IMR-90 (cell line): Measurements from ENCODE around the gene TFAP2E. TPM values are rescaled to one million over a fixed set of nuclear protein-coding genes. Genes with fewer than 3 reads are reported as not detected.

Source experiments
- ATAC-seq: fragments of 200-7000 bp; cut with Tn5 transposase; 2 replicates; pipeline ENCODE4 v1.9.1; 2020; ENCODE audit warnings: low read depth, mild to moderate bottlenecking, moderate library complexity
- BruUV-seq: library from RNA; stranded (reverse); fragments of 400-500 nt; replicated peaks from 2 replicates; lab custom pipeline; 2021; lab: Mats Ljungman, UMichigan
- CTCF ChIA-PET: fragments of 300-600 bp; formaldehyde crosslinking; extraction: SDS; loops from one replicate; lab custom pipeline; 2021; ENCODE audit warnings: antibody characterized with exemption; lab: Yijun Ruan, JAX
- POLR2A ChIA-PET: fragments of 300-600 bp; sonication (Branson Sonifier 250); formaldehyde crosslinking; loops from one replicate; lab custom pipeline; 2022; ENCODE audit warnings: antibody characterized with exemption; ENCODE audit not compliant: unreplicated experiment; lab: Charles Lee
- DNase-seq: peaks from one replicate; pipeline ENCODE4 v3.0.0; 2013
- H2AFZ ChIP-seq: replicated peaks from 2 replicates; pipeline ENCODE3; 2013; ENCODE audit warnings: low read length, mild to moderate bottlenecking; ENCODE audit not compliant: poor library complexity
- H2AK5ac ChIP-seq: 2 replicates; pipeline ENCODE4 v1.6.1; 2013; ENCODE audit warnings: low read depth, low read length, inconsistent platforms
- H2AK9ac ChIP-seq: replicated peaks from 2 replicates; pipeline ENCODE3; 2013; ENCODE audit warnings: mild to moderate bottlenecking, low read depth, low read length, moderate library complexity; ENCODE audit not compliant: poor library complexity
- H2BK120ac ChIP-seq: 2 replicates; pipeline ENCODE4 v1.6.1; 2013; ENCODE audit warnings: low read depth, low read length, inconsistent platforms
- H2BK15ac ChIP-seq: 3 replicates; pipeline ENCODE4 v1.6.1; 2013; ENCODE audit warnings: low read depth, low read length, inconsistent platforms
- H2BK20ac ChIP-seq: 2 replicates; pipeline ENCODE4 v1.6.1; 2013; ENCODE audit warnings: low read depth, mild to moderate bottlenecking, inconsistent platforms, low read length, moderate library complexity
- H2BK5ac ChIP-seq: 2 replicates; pipeline ENCODE4 v1.6.1; 2013; ENCODE audit warnings: mild to moderate bottlenecking, low read depth, low read length, inconsistent platforms; ENCODE audit not compliant: poor library complexity, severe bottlenecking
- H3K14ac ChIP-seq: replicated peaks from 2 replicates; pipeline ENCODE4 v1.6.1; 2013; ENCODE audit warnings: low read depth, low read length, inconsistent platforms
- H3K18ac ChIP-seq: 2 replicates; pipeline ENCODE4 v1.6.1; 2013; ENCODE audit warnings: low read depth, low read length, control low read depth
- H3K23ac ChIP-seq: 2 replicates; pipeline ENCODE4 v1.6.1; 2013; ENCODE audit warnings: low read depth, low read length, inconsistent platforms
- H3K27ac ChIP-seq: 2 replicates; pipeline ENCODE4 v1.5.1; 2013; ENCODE audit warnings: mild to moderate bottlenecking, control low read depth, low read length; ENCODE audit not compliant: insufficient read depth
- H3K27me3 ChIP-seq: 2 replicates; pipeline ENCODE4 v1.6.1; 2013; ENCODE audit warnings: low read length; ENCODE audit not compliant: control insufficient read depth, insufficient read depth
- H3K36me3 ChIP-seq: 2 replicates; pipeline ENCODE4 v1.6.1; 2013; ENCODE audit warnings: low read length, mixed read lengths; ENCODE audit not compliant: control insufficient read depth, insufficient read depth
- H3K4ac ChIP-seq: 2 replicates; pipeline ENCODE4 v1.6.1; 2013; ENCODE audit warnings: low read depth, low read length, inconsistent platforms
- H3K4me1 ChIP-seq: 2 replicates; pipeline ENCODE4 v1.6.1; 2013; ENCODE audit warnings: low read length, mixed read lengths; ENCODE audit not compliant: control insufficient read depth, insufficient read depth
- H3K4me2 ChIP-seq: 2 replicates; pipeline ENCODE4 v1.6.1; 2013; ENCODE audit warnings: low read depth, mild to moderate bottlenecking, control low read depth, low read length, moderate library complexity
- H3K4me3 ChIP-seq: 2 replicates; pipeline ENCODE4 v1.5.1; 2013; ENCODE audit warnings: low read depth, mild to moderate bottlenecking, control low read depth, low read length, moderate library complexity; ENCODE audit not compliant: insufficient read depth
- H3K56ac ChIP-seq: 2 replicates; pipeline ENCODE4 v1.6.1; 2013; ENCODE audit warnings: low read length, inconsistent platforms; ENCODE audit not compliant: insufficient read depth; ENCODE audit errors: extremely low read depth
- H3K79me1 ChIP-seq, 2 experiments: 2 replicates each; pipeline ENCODE4 v1.6.1; 2013; ENCODE audit warnings: low read length in 2 of 2, inconsistent platforms in 1 of 2, low read depth in 1 of 2
- H3K9ac ChIP-seq: 2 replicates; pipeline ENCODE4 v1.6.1; 2013; ENCODE audit warnings: low read depth, low read length, control low read depth
- H3K9me1 ChIP-seq: 2 replicates; pipeline ENCODE4 v1.6.1; 2013; ENCODE audit warnings: low read length, inconsistent platforms; ENCODE audit not compliant: insufficient read depth
- H3K9me3 ChIP-seq: 2 replicates; pipeline ENCODE4 v1.6.1; 2013; ENCODE audit warnings: low read length; ENCODE audit not compliant: control insufficient read depth, insufficient read depth
- H4K20me1 ChIP-seq: 2 replicates; pipeline ENCODE4 v1.6.1; 2013; ENCODE audit warnings: low read length, inconsistent platforms; ENCODE audit not compliant: insufficient read depth
- H4K5ac ChIP-seq: 2 replicates; pipeline ENCODE4 v1.6.1; 2013; ENCODE audit warnings: mild to moderate bottlenecking, low read depth, low read length, control low read depth
- H4K8ac ChIP-seq, 2 experiments: 2 replicates each; pipeline ENCODE4 v1.6.1; 2013; ENCODE audit warnings: low read depth in 2 of 2, low read length in 2 of 2, control low read depth in 1 of 2, inconsistent platforms in 1 of 2
- H4K91ac ChIP-seq: 2 replicates; pipeline ENCODE4 v1.6.1; 2013; ENCODE audit warnings: low read depth, low read length, inconsistent platforms; ENCODE audit not compliant: insufficient read depth
- CEBPB ChIP-seq: IDR thresholded peaks from 2 replicates; pipeline ENCODE4 v1.6.1; 2012; ENCODE audit warnings: low read depth, low read length, improper control_type of control experiment
- NFE2L2 ChIP-seq: fragments of 150-350 bp; IDR thresholded peaks from 2 replicates; pipeline ENCODE4 v1.6.1; 2016; ENCODE audit warnings: low read depth, mild to moderate bottlenecking, low read length
- WGBS, 2 experiments: methylation state at CpG; one replicate each; pipeline versions ENCODE4 v1.1.5 to v1.1.7; 2013; ENCODE audit warnings: missing lambda C conversion rate in 2 of 2; ENCODE audit not compliant: insufficient read length in 1 of 2; ENCODE audit errors: extremely low coverage in 2 of 2; 5-methylcytosine and 5-hydroxymethylcytosine counted together
- dilution Hi-C: fragments of 300-500 bp; cut with HindIII; formaldehyde crosslinking; loops from one replicate; pipeline ENCODE4 v1.14.3; 2018; ENCODE audit warnings: low sequenced_read_pairs; ENCODE audit not compliant: unreplicated experiment
- in situ Hi-C: fragments of 300-500 bp; cut with MboI; formaldehyde crosslinking; loops from 3 replicates; pipeline ENCODE4 v1.14.3; 2019; ENCODE audit warnings: low sequenced_read_pairs, inconsistent platforms, mixed read lengths
- intact Hi-C: fragments of 100-400 bp; cut with micrococcal nuclease; formaldehyde crosslinking; loops from 2 replicates; pipeline ENCODE4 v1.10.0; 2022
- polyA plus RNA-seq, 3 experiments: library from polyadenylated mRNA; depleted of rRNA; stranded (reverse); fragments of >200 nt; gene quantifications; 2 replicates each; pipeline ENCODE4 v1.2.3, GENCODE V29; 2012; ENCODE audit warnings: low replicate concordance in 1 of 3
- total RNA-seq: library from RNA; depleted of rRNA; stranded (reverse); fragments of >200 nt; gene quantifications from 2 replicates; pipeline ENCODE4 v1.2.3, GENCODE V29; 2012

The TFAP2E gene
- total and polyA plus RNA-seq, 2 of the 4 experiments (the other 2 are of a cell fraction) = under 0.01 to 0.19 TPM

DNA sequence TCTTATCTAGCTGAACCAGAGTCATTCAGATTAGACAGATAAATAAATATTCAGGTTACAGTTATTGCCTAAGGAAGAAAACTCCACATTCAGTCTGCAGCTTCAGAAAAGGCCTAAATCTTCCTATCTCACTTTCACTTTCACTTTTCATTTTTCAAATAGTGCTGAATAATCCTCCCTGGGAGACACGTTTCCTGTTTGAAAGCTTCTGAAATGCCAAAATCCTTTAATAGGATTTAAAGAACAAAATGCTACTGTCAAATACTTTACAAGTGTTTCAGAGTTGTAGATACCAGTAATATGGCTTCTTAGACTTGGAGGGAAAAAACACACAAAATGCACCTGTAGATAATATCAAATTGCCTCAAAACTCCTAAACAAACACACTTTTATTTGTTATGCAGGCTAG, 64.3 kb downstream of the TFAP2E start:
- peak overlapping the region; percentile 58; the same call in 1 of the 2 replicates for H3K9ac ChIP-seq
- H2AK5ac ChIP-seq = no peak overlapping the region
- H2BK120ac ChIP-seq = no peak overlapping the region
- no peaks in the 10 kb centered on the region for H4K20me1 ChIP-seq
- intact Hi-C loops (loop anchor here (5.0 kb wide), 1 partner anchor 185 kb away; no protein-coding TSS in a partner anchor), in situ Hi-C loops (no loop called here), dilution Hi-C loops (no loop called here)
- H3K23ac ChIP-seq = peak overlapping the region; percentile 10; the same call in 1 of the 2 replicates
- no peak overlapping the region for H3K18ac ChIP-seq
- H3K4me2 ChIP-seq = peak overlapping the region; percentile 73
- POLR2A ChIA-PET = interaction anchor here (0.6 kb wide), 1 partner anchor 415 kb away, joined by 3 read pairs; no protein-coding TSS in a partner anchor
- H2AFZ ChIP-seq = no peak overlapping the region
- TF ChIP-seq CEBPB (no peak), NFE2L2 (peak; percentile 17; the same call in 1 of the 2 replicates)
- peak overlapping the region; percentile 31; the same call in 1 of the 2 replicates for H3K4me3 ChIP-seq
- no peaks in the 10 kb centered on the region for H3K27me3 ChIP-seq
- BruUV-seq = no TSS peak
- no peak overlapping the region for H3K56ac ChIP-seq
- H2BK20ac ChIP-seq = no peak overlapping the region
- CTCF ChIA-PET = no interaction called here
- no peak overlapping the region for H2BK15ac ChIP-seq
- H3K4ac ChIP-seq = no peak overlapping the region
- no peaks in the 10 kb centered on the region for H3K9me1 ChIP-seq
- H3K79me1 ChIP-seq = peaks cover 20 to 29% of the 10 kb centered on the region in 2 experiments
- no CpG with 5 or more reads among the region's 1 CpG for WGBS, 2 experiments
- no peak overlapping the region for H2AK9ac ChIP-seq
- 0 out of 2 replicates have a peak, but pooled peaks have one; percentile 9 for ATAC-seq
- no peaks in the 10 kb centered on the region for H3K4me1 ChIP-seq
- H2BK5ac ChIP-seq = peak overlapping the region; percentile 84
- DNase-seq = peak; percentile 62
- H3K27ac ChIP-seq = peak overlapping the region; percentile 31; the same call in 1 of the 2 replicates
- no peak overlapping the region for H4K91ac ChIP-seq
- H3K36me3 ChIP-seq = peaks cover 20% of the 10 kb centered on the region
- H3K14ac ChIP-seq = no peak overlapping the region
- H4K5ac ChIP-seq = peak overlapping the region; percentile 2; the same call in 1 of the 2 replicates
- no peaks in the 10 kb centered on the region for H3K9me3 ChIP-seq
- H4K8ac ChIP-seq = peak overlapping the region in 1 of 2 experiments; percentile 52; a peak in 1 of 4 replicates
